H9 (cell line): ENCODE results near the gene B4GALT1. TPM values are rescaled to one million over a fixed set of nuclear protein-coding genes. Genes with fewer than 3 reads are reported as not detected.
A peak's percentile ranks its signal among the peaks of the same experiment; 100 is the strongest.

Experiments used
- DNase-seq: peaks from one replicate; pipeline ENCODE4 v3.0.0-alpha.2; 2017
- H2AFZ ChIP-seq: one replicate; pipeline ENCODE4 v1.6.1; 2013; ENCODE audit warnings: mild to moderate bottlenecking, low read length, control low read depth, moderate library complexity
- H2AK5ac ChIP-seq: 2 replicates; pipeline ENCODE4 v1.6.1; 2013; ENCODE audit warnings: low read length, control low read depth, mixed read lengths; ENCODE audit not compliant: insufficient read length
- H2BK120ac ChIP-seq: one replicate; pipeline ENCODE4 v1.6.1; 2013; ENCODE audit warnings: low read depth, mild to moderate bottlenecking, low read length, control low read depth, inconsistent platforms; ENCODE audit not compliant: poor library complexity, severe bottlenecking
- H2BK12ac ChIP-seq: 2 replicates; pipeline ENCODE4 v1.6.1; 2013; ENCODE audit warnings: low read length, control low read depth, mixed read lengths, low read depth; ENCODE audit not compliant: insufficient read length
- H2BK15ac ChIP-seq: 2 replicates; pipeline ENCODE4 v1.6.1; 2013; ENCODE audit warnings: low read depth, low read length, control low read depth
- H2BK20ac ChIP-seq: one replicate; pipeline ENCODE4 v1.6.1; 2013; ENCODE audit warnings: low read depth, mild to moderate bottlenecking, low read length, control low read depth, inconsistent platforms; ENCODE audit not compliant: poor library complexity, severe bottlenecking
- H2BK5ac ChIP-seq: 2 replicates; pipeline ENCODE4 v1.6.1; 2013; ENCODE audit warnings: low read length, control low read depth, mixed read lengths; ENCODE audit not compliant: insufficient read length
- H3K14ac ChIP-seq: 2 replicates; pipeline ENCODE4 v1.6.1; 2013; ENCODE audit warnings: low read length, control low read depth; ENCODE audit not compliant: insufficient read depth
- H3K18ac ChIP-seq: 2 replicates; pipeline ENCODE4 v1.6.1; 2013; ENCODE audit warnings: low read depth, mild to moderate bottlenecking, mixed read lengths, low read length, control low read depth; ENCODE audit not compliant: insufficient read length
- H3K23ac ChIP-seq: 2 replicates; pipeline ENCODE4 v1.6.1; 2013; ENCODE audit warnings: low read length, control low read depth, mixed read lengths, low read depth; ENCODE audit not compliant: insufficient read length
- H3K23me2 ChIP-seq: 2 replicates; pipeline ENCODE4 v1.6.1; 2013; ENCODE audit warnings: low read depth, mild to moderate bottlenecking, mixed read lengths, low read length, control low read depth; ENCODE audit not compliant: insufficient read length, poor library complexity, severe bottlenecking
- H3K27ac ChIP-seq: 2 replicates; pipeline ENCODE4 v1.5.1; 2013; ENCODE audit warnings: low read length, control low read depth, mixed read lengths, low read depth; ENCODE audit not compliant: insufficient read length
- H3K27me3 ChIP-seq: 2 replicates; pipeline ENCODE4 v1.6.1; 2013; ENCODE audit warnings: low read length, control low read depth, inconsistent platforms; ENCODE audit not compliant: insufficient read depth
- H3K4ac ChIP-seq: 2 replicates; pipeline ENCODE4 v1.6.1; 2013; ENCODE audit warnings: low read depth, mild to moderate bottlenecking, control low read depth, inconsistent platforms, low read length, moderate library complexity
- H3K4me1 ChIP-seq: 2 replicates; pipeline ENCODE4 v1.6.1; 2013; ENCODE audit warnings: low read length, control low read depth, inconsistent platforms; ENCODE audit not compliant: insufficient read depth
- H3K4me2 ChIP-seq: 2 replicates; pipeline ENCODE4 v1.6.1; 2013; ENCODE audit warnings: low read length, control low read depth, mixed read lengths; ENCODE audit not compliant: insufficient read length, insufficient read depth
- H3K56ac ChIP-seq: 2 replicates; pipeline ENCODE4 v1.6.1; 2013; ENCODE audit warnings: low read depth, mild to moderate bottlenecking, mixed read lengths, low read length, control low read depth; ENCODE audit not compliant: insufficient read length
- H3K79me1 ChIP-seq: 2 replicates; pipeline ENCODE4 v1.6.1; 2013; ENCODE audit warnings: low read depth, mild to moderate bottlenecking, moderate library complexity, low read length, control low read depth, inconsistent platforms; ENCODE audit not compliant: insufficient read depth, poor library complexity, severe bottlenecking
- H3K79me2 ChIP-seq: 2 replicates; pipeline ENCODE4 v1.6.1; 2013; ENCODE audit warnings: low read length, control low read depth, inconsistent platforms; ENCODE audit not compliant: insufficient read depth
- H3K9ac ChIP-seq: 2 replicates; pipeline ENCODE4 v1.6.1; 2013; ENCODE audit warnings: low read length, control low read depth, mixed read lengths; ENCODE audit not compliant: insufficient read length; ENCODE audit errors: extremely low read depth
- H3K9me3 ChIP-seq: one replicate; pipeline ENCODE4 v1.6.1; 2013; ENCODE audit warnings: low read depth, low read length, inconsistent platforms; ENCODE audit not compliant: control insufficient read depth
- H3T11ph ChIP-seq: one replicate; pipeline ENCODE4 v1.6.1; 2013; ENCODE audit warnings: mild to moderate bottlenecking, low read length, control low read depth, inconsistent platforms
- H4K20me1 ChIP-seq: one replicate; pipeline ENCODE4 v1.6.1; 2013; ENCODE audit not compliant: control insufficient read depth, insufficient read length, insufficient read depth
- H4K5ac ChIP-seq: 2 replicates; pipeline ENCODE4 v1.6.1; 2013; ENCODE audit warnings: low read depth, mild to moderate bottlenecking, mixed read lengths, low read length, control low read depth; ENCODE audit not compliant: insufficient read length
- H4K8ac ChIP-seq: replicated peaks from 2 replicates; pipeline ENCODE4 v1.6.1; 2013; ENCODE audit warnings: low read length, control low read depth, mixed read lengths, low read depth; ENCODE audit not compliant: insufficient read length
- H4K91ac ChIP-seq: 2 replicates; pipeline ENCODE4 v1.6.1; 2013; ENCODE audit warnings: low read depth, mild to moderate bottlenecking, moderate library complexity, mixed read lengths, low read length, control low read depth; ENCODE audit not compliant: insufficient read length
- H3K27ac Mint-ChIP-seq, 3 experiments: 2 replicates in 2 of 3; 3 replicates in 1 of 3; pipeline ENCODE4 v1.8.0; 2020 to 2021; ENCODE audit warnings: mixed read lengths in 3 of 3, mild to moderate bottlenecking in 1 of 3, moderate library complexity in 1 of 3
- H3K27me3 Mint-ChIP-seq: 2 replicates; pipeline ENCODE4 v1.8.0; 2021; ENCODE audit warnings: low read depth, mild to moderate bottlenecking, moderate library complexity, mixed read lengths
- H3K36me3 Mint-ChIP-seq, 3 experiments: 2 replicates in 2 of 3; 3 replicates in 1 of 3; pipeline ENCODE4 v1.8.0; 2020 to 2021; ENCODE audit warnings: low read depth in 3 of 3, mixed read lengths in 3 of 3; ENCODE audit not compliant: insufficient read depth in 1 of 3
- H3K4me1 Mint-ChIP-seq, 2 experiments: 2 replicates each; pipeline ENCODE4 v1.8.0; 2020; ENCODE audit warnings: mixed read lengths in 2 of 2
- H3K4me3 Mint-ChIP-seq, 2 experiments: 2 replicates in 1 of 2; 3 replicates in 1 of 2; pipeline ENCODE4 v1.8.0; 2020 to 2021; ENCODE audit warnings: mild to moderate bottlenecking in 2 of 2, mixed read lengths in 2 of 2, moderate library complexity in 1 of 2
- H3K9me3 Mint-ChIP-seq, 2 experiments: 2 replicates in 1 of 2; 3 replicates in 1 of 2; pipeline ENCODE4 v1.8.0; 2020; ENCODE audit warnings: mild to moderate bottlenecking in 2 of 2, mixed read lengths in 2 of 2, moderate library complexity in 1 of 2
- WGBS: extraction: QIAGEN DNeasy Blood & Tissue Kit; methylation state at CpG from one replicate; pipeline ENCODE4 v1.1.7; 2013; ENCODE audit warnings: missing lambda C conversion rate, low lambda C conversion rate, mixed read lengths; ENCODE audit not compliant: insufficient read length; ENCODE audit errors: extremely low coverage; 5-methylcytosine and 5-hydroxymethylcytosine counted together
- total RNA-seq: library from RNA; stranded (reverse); gene quantifications from 2 replicates; pipeline ENCODE4 v1.2.1, GENCODE V29; 2021
- TF ChIP-seq, protein P1 (sequence below): fragments of 200-600 bp; sonication (generic); conservative IDR thresholded peaks from 3 replicates; pipeline ENCODE4 v1.8.0; 2021; ENCODE audit warnings: antibody characterized with exemption, mild to moderate bottlenecking

Gene B4GALT1
- total RNA-seq, 1 experiment from 2014 or later = 15.3 TPM

- H3K23ac ChIP-seq = no peak overlapping the region
- H4K91ac ChIP-seq = no peak overlapping the region
- H4K5ac ChIP-seq = no peak overlapping the region
- no peaks in the 10 kb centered on the region for H3K79me2 ChIP-seq
- peaks cover 11% of the 10 kb centered on the region for H3K27me3 Mint-ChIP-seq
- H2AFZ ChIP-seq = no peak overlapping the region
- H2BK5ac ChIP-seq = no peak overlapping the region
- no peaks in the 10 kb centered on the region for H4K20me1 ChIP-seq
- no peak overlapping the region for H3T11ph ChIP-seq
- no peaks in the 10 kb centered on the region for H3K27me3 ChIP-seq
- no peak overlapping the region for H3K18ac ChIP-seq
- peaks cover 3% of the 10 kb centered on the region; the same call in 1 of the 2 replicates for H3K4me1 ChIP-seq
- H2BK120ac ChIP-seq = no peak overlapping the region
- no peak overlapping the region for H3K14ac ChIP-seq
- no peak overlapping the region for H3K4me3 Mint-ChIP-seq
- H3K27ac ChIP-seq = no peak overlapping the region
- WGBS = no CpG with 5 or more reads among the region's 6 CpGs
- H3K4me2 ChIP-seq = no peak overlapping the region
- no peaks in the 10 kb centered on the region; a peak in 1 of 5 replicates for H3K9me3 Mint-ChIP-seq
- no peak overlapping the region for H3K4ac ChIP-seq
- no peaks in the 10 kb centered on the region for H3K9me3 ChIP-seq
- H3K36me3 Mint-ChIP-seq = peaks cover 0 to 2% (median 0%) of the 10 kb centered on the region in 3 experiments; a peak in 3 of 7 replicates
- H3K27ac Mint-ChIP-seq = peak overlapping the region in 1 of 3 experiments; percentile 7; a peak in 1 of 7 replicates
- H3K79me1 ChIP-seq = no peaks in the 10 kb centered on the region
- H4K8ac ChIP-seq = no peak overlapping the region
- H2BK12ac ChIP-seq = no peak overlapping the region
- no peak overlapping the region for H3K9ac ChIP-seq
- H3K56ac ChIP-seq = no peak overlapping the region
- TF ChIP-seq, protein P1, sequence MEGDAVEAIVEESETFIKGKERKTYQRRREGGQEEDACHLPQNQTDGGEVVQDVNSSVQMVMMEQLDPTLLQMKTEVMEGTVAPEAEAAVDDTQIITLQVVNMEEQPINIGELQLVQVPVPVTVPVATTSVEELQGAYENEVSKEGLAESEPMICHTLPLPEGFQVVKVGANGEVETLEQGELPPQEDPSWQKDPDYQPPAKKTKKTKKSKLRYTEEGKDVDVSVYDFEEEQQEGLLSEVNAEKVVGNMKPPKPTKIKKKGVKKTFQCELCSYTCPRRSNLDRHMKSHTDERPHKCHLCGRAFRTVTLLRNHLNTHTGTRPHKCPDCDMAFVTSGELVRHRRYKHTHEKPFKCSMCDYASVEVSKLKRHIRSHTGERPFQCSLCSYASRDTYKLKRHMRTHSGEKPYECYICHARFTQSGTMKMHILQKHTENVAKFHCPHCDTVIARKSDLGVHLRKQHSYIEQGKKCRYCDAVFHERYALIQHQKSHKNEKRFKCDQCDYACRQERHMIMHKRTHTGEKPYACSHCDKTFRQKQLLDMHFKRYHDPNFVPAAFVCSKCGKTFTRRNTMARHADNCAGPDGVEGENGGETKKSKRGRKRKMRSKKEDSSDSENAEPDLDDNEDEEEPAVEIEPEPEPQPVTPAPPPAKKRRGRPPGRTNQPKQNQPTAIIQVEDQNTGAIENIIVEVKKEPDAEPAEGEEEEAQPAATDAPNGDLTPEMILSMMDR = no peak
- H2BK15ac ChIP-seq = no peak overlapping the region
- H2AK5ac ChIP-seq = no peak overlapping the region
- H3K4me1 Mint-ChIP-seq = peaks cover 36 to 37% of the 10 kb centered on the region in 2 experiments
- H2BK20ac ChIP-seq = no peak overlapping the region
- H3K23me2 ChIP-seq = no peaks in the 10 kb centered on the region
- no peak for DNase-seq
These were observed 8.9 kb downstream of the B4GALT1 start for GRCh38 chr9:33157960-33158842.
